ENCODE data around the gene ITPRIPL2. TPM values are rescaled to one million over a fixed set of nuclear protein-coding genes. Genes with fewer than 3 reads are reported as not detected.

The ITPRIPL2 gene
- total RNA-seq, 1 donor from 2014 or later = 33.4 TPM

GRCh38 chr16:19118938-19119431 lies 5.2 kb downstream of the ITPRIPL2 start:
- Histone ChIP-seq H3K27ac (ENCODE audit: low read depth, low read length) (peak overlapping the region; percentile 91), H3K4me3 (ENCODE audit: low read length in 3 of 3) (peak overlapping the region; percentile 8 to 70 (median 55)), H3K4me1 (ENCODE audit: control insufficient read depth in 3 of 3, insufficient read depth in 3 of 3, low read length in 3 of 3) (peaks cover 38 to 55% (median 41%) of the 10 kb centered on the region in 3 donors), H3K9me3 (ENCODE audit: control insufficient read depth in 3 of 3, low read length in 3 of 3) (no peaks in the 10 kb centered on the region), H3K9ac (ENCODE audit: low read depth in 1 of 3, low read length in 3 of 3) (peak overlapping the region; percentile 26 to 52 (median 45)), H3K36me3 (ENCODE audit: control insufficient read depth in 3 of 3, insufficient read depth in 3 of 3, low read length in 3 of 3) (peaks cover 7 to 12% (median 9%) of the 10 kb centered on the region in 3 donors), H3K27me3 (ENCODE audit: control insufficient read depth in 3 of 3, insufficient read depth in 3 of 3, low read length in 3 of 3) (no peaks in the 10 kb centered on the region)

DNA sequence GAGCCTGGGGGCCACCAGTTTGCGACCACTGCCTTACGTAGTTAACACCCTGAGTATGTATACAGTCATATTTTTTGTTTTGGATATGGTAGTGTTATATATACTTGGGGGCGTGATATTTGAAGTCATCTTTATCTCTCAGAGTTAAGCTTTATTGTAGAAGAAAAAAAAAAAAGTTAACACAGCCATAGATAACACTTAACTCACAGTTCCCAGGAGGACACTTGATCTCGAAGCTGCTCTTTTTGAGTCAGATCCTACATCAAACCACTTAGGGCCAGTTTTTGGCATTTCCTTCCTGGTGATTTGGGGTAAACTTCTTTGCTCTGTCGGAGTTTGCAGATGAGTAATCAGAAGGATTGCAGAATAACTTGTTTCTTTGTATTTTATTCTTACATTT lies 5.8 kb downstream of the ITPRIPL2 start:
- Histone ChIP-seq H3K4me3 (ENCODE audit: low read length in 3 of 3) (peak overlapping the region in 1 of 3 donors; percentile 55), H3K4me1 (ENCODE audit: control insufficient read depth in 3 of 3, insufficient read depth in 3 of 3, low read length in 3 of 3) (peaks cover 38 to 53% (median 41%) of the 10 kb centered on the region in 3 donors), H3K27me3 (ENCODE audit: control insufficient read depth in 3 of 3, insufficient read depth in 3 of 3, low read length in 3 of 3) (no peaks in the 10 kb centered on the region), H3K36me3 (ENCODE audit: control insufficient read depth in 3 of 3, insufficient read depth in 3 of 3, low read length in 3 of 3) (peaks cover 7 to 12% (median 9%) of the 10 kb centered on the region in 3 donors), H3K9ac (ENCODE audit: low read depth in 1 of 3, low read length in 3 of 3) (peak overlapping the region in 1 of 3 donors; percentile 52), H3K27ac (ENCODE audit: low read depth, low read length) (peak overlapping the region; percentile 91), H3K9me3 (ENCODE audit: control insufficient read depth in 3 of 3, low read length in 3 of 3) (no peaks in the 10 kb centered on the region)

- H3K27ac ChIP-seq (ENCODE audit: low read depth, low read length) = peak overlapping the region; percentile 47
- no peak overlapping the region for H3K4me3 ChIP-seq (ENCODE audit: low read length in 3 of 3)
- H3K9ac ChIP-seq (ENCODE audit: low read depth in 1 of 3, low read length in 3 of 3) = no peak overlapping the region
- peaks cover 0 to 7% (median 2%) of the 10 kb centered on the region in 3 donors for H3K36me3 ChIP-seq (ENCODE audit: control insufficient read depth in 3 of 3, insufficient read depth in 3 of 3, low read length in 3 of 3)
- peaks cover 9 to 29% (median 14%) of the 10 kb centered on the region in 3 donors for H3K4me1 ChIP-seq (ENCODE audit: control insufficient read depth in 3 of 3, insufficient read depth in 3 of 3, low read length in 3 of 3)
- H3K27me3 ChIP-seq (ENCODE audit: control insufficient read depth in 3 of 3, insufficient read depth in 3 of 3, low read length in 3 of 3) = no peaks in the 10 kb centered on the region
- H3K9me3 ChIP-seq (ENCODE audit: control insufficient read depth in 3 of 3, low read length in 3 of 3) = no peaks in the 10 kb centered on the region
Measured at GRCh38 chr16:19123535-19124178, 9.9 kb downstream of the ITPRIPL2 start.

DNA sequence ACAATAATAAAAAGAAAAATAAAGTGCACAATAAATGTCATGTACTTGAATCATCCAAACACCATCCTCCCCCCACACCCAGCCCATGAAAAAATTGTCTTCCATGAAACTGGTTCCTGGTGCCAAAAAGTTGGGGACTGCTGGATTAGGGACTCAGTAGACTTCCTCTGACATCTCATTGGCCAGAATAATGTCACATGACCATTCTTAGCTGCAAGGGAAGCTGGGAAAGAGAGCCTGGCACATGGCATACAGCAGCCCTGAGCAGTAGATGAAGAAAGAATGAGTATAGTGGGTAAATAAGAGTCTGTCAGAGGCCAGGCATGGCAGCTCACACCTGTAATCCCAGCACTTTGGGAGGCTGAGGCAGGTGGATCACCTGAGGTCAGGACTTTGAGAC lies 12.5 kb downstream of the ITPRIPL2 start:
- Histone ChIP-seq H3K9ac (ENCODE audit: low read depth in 1 of 3, low read length in 3 of 3) (no peak overlapping the region), H3K27ac (ENCODE audit: low read depth, low read length) (no peak overlapping the region), H3K36me3 (ENCODE audit: control insufficient read depth in 3 of 3, insufficient read depth in 3 of 3, low read length in 3 of 3) (peaks cover 0 to 2% (median 2%) of the 10 kb centered on the region in 3 donors), H3K9me3 (ENCODE audit: control insufficient read depth in 3 of 3, low read length in 3 of 3) (no peaks in the 10 kb centered on the region), H3K4me3 (ENCODE audit: low read length in 3 of 3) (no peak overlapping the region), H3K27me3 (ENCODE audit: control insufficient read depth in 3 of 3, insufficient read depth in 3 of 3, low read length in 3 of 3) (no peaks in the 10 kb centered on the region), H3K4me1 (ENCODE audit: control insufficient read depth in 3 of 3, insufficient read depth in 3 of 3, low read length in 3 of 3) (peaks cover 17 to 32% (median 25%) of the 10 kb centered on the region in 3 donors)

DNA sequence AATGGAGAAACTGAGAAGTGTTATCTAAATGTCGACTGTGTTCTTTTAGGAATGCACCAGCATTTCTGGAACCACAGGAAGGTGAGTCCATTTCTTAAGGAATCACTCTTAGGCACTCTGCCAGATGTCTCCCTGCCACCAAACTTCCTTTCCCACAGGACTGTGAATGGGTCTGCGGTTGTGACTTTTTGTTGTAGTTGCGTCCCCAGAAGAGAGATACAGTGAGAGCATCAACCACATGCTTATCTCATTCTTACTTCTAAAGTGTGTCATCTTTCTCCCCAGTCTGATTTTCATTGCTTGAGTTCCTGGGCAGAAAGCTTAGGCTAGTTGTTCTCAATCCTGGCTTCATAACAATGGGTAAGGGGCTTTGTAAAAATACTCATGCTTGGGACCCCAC lies 13.4 kb downstream of the ITPRIPL2 start:
- no peak overlapping the region for H3K9ac ChIP-seq (ENCODE audit: low read depth in 1 of 3, low read length in 3 of 3)
- H3K27ac ChIP-seq (ENCODE audit: low read depth, low read length) = no peak overlapping the region
- H3K27me3 ChIP-seq (ENCODE audit: control insufficient read depth in 3 of 3, insufficient read depth in 3 of 3, low read length in 3 of 3) = no peaks in the 10 kb centered on the region
- no peak overlapping the region for H3K4me3 ChIP-seq (ENCODE audit: low read length in 3 of 3)
- peaks cover 0 to 2% (median 2%) of the 10 kb centered on the region in 3 donors for H3K36me3 ChIP-seq (ENCODE audit: control insufficient read depth in 3 of 3, insufficient read depth in 3 of 3, low read length in 3 of 3)
- no peaks in the 10 kb centered on the region for H3K9me3 ChIP-seq (ENCODE audit: control insufficient read depth in 3 of 3, low read length in 3 of 3)
- peaks cover 21 to 41% (median 34%) of the 10 kb centered on the region in 3 donors for H3K4me1 ChIP-seq (ENCODE audit: control insufficient read depth in 3 of 3, insufficient read depth in 3 of 3, low read length in 3 of 3)

- Histone ChIP-seq H3K27ac (ENCODE audit: low read depth, low read length) (no peak overlapping the region), H3K4me3 (ENCODE audit: low read length in 3 of 3) (no peak overlapping the region), H3K9me3 (ENCODE audit: control insufficient read depth in 3 of 3, low read length in 3 of 3) (no peaks in the 10 kb centered on the region), H3K27me3 (ENCODE audit: control insufficient read depth in 3 of 3, insufficient read depth in 3 of 3, low read length in 3 of 3) (no peaks in the 10 kb centered on the region), H3K9ac (ENCODE audit: low read depth in 1 of 3, low read length in 3 of 3) (no peak overlapping the region), H3K36me3 (ENCODE audit: control insufficient read depth in 3 of 3, insufficient read depth in 3 of 3, low read length in 3 of 3) (peaks cover 0 to 2% (median 0%) of the 10 kb centered on the region in 3 donors), H3K4me1 (ENCODE audit: control insufficient read depth in 3 of 3, insufficient read depth in 3 of 3, low read length in 3 of 3) (peaks cover 21 to 42% (median 36%) of the 10 kb centered on the region in 3 donors)
Measured at GRCh38 chr16:19127674-19128131, 13.9 kb downstream of the ITPRIPL2 start.

- Histone ChIP-seq H3K9me3 (ENCODE audit: control insufficient read depth in 3 of 3, low read length in 3 of 3) (no peaks in the 10 kb centered on the region), H3K4me3 (ENCODE audit: low read length in 3 of 3) (no peak overlapping the region), H3K4me1 (ENCODE audit: control insufficient read depth in 3 of 3, insufficient read depth in 3 of 3, low read length in 3 of 3) (peaks cover 21 to 42% (median 35%) of the 10 kb centered on the region in 3 donors), H3K36me3 (ENCODE audit: control insufficient read depth in 3 of 3, insufficient read depth in 3 of 3, low read length in 3 of 3) (peaks cover 0 to 2% (median 0%) of the 10 kb centered on the region in 3 donors), H3K27me3 (ENCODE audit: control insufficient read depth in 3 of 3, insufficient read depth in 3 of 3, low read length in 3 of 3) (no peaks in the 10 kb centered on the region), H3K9ac (ENCODE audit: low read depth in 1 of 3, low read length in 3 of 3) (no peak overlapping the region), H3K27ac (ENCODE audit: low read depth, low read length) (no peak overlapping the region)
Measured at GRCh38 chr16:19128454-19129200, 14.9 kb downstream of the ITPRIPL2 start.

GRCh38 chr16:19130385-19130784 lies 16.6 kb downstream of the ITPRIPL2 start:
- peaks cover 19 to 37% (median 31%) of the 10 kb centered on the region in 3 donors for H3K4me1 ChIP-seq (ENCODE audit: control insufficient read depth in 3 of 3, insufficient read depth in 3 of 3, low read length in 3 of 3)

DNA sequence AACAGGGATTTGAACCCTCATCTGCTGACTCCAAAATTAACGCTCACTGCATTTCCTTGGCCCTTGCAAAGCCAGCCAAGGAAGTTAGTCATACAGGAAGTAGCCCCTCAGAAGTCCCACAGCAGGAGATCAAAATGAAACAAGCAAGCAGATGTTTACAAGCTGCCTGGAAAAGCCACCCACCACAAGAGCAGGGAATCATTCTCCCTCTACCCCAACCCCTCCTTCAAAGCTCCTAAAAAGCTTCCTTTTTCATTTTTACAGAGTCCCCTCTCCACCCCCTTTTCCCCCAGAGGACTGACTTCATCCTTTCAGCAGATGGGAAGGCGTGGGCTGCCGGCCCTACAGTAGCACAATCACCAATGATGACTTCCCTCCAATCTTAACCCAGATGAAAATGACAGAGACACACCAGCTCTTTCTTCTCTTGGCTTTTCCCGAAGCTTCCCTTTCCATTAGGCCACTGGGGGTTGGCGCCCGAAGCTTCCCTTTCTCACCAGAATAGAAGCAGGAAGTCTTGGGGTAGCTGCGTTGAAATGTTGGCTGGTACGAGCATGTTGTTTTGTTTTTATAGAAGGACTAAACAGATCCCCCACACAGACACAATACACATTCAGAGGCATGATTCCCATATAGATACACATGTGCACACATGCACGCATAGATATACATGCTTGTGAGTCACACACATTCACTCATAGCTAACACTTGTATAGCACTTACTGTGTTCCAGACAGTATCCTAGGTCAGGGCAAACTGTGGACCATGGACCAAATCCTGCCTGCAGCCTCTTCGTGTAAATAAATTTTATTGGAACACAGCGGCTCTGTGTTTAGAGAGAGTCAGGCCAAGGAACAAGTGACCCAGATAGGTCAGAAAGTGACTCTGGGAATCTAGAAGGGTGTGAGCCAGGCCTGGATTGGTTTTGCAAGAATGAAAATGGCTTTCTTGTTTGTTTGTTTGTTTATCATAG lies 17.4 kb downstream of the ITPRIPL2 start:
- Histone ChIP-seq H3K9ac (ENCODE audit: low read depth in 1 of 3, low read length in 3 of 3) (peak overlapping the region; percentile 12 to 28 (median 16)), H3K4me3 (ENCODE audit: low read length in 3 of 3) (peak overlapping the region in 2 of 3 donors; percentile 22 to 46), H3K36me3 (ENCODE audit: control insufficient read depth in 3 of 3, insufficient read depth in 3 of 3, low read length in 3 of 3) (peaks cover 0 to 2% (median 0%) of the 10 kb centered on the region in 3 donors), H3K4me1 (ENCODE audit: control insufficient read depth in 3 of 3, insufficient read depth in 3 of 3, low read length in 3 of 3) (peaks cover 26 to 41% (median 35%) of the 10 kb centered on the region in 3 donors), H3K27ac (ENCODE audit: low read depth, low read length) (peak overlapping the region; percentile 83), H3K27me3 (ENCODE audit: control insufficient read depth in 3 of 3, insufficient read depth in 3 of 3, low read length in 3 of 3) (no peaks in the 10 kb centered on the region), H3K9me3 (ENCODE audit: control insufficient read depth in 3 of 3, low read length in 3 of 3) (no peaks in the 10 kb centered on the region)

More at GRCh38 chr16:19130385-19130784, 16.6 kb downstream of the ITPRIPL2 start:
- Histone ChIP-seq H3K9ac (ENCODE audit: low read depth in 1 of 3, low read length in 3 of 3) (peak overlapping the region in 2 of 3 donors; percentile 16 to 28), H3K27ac (ENCODE audit: low read depth, low read length) (peak overlapping the region; percentile 83), H3K9me3 (ENCODE audit: control insufficient read depth in 3 of 3, low read length in 3 of 3) (no peaks in the 10 kb centered on the region), H3K27me3 (ENCODE audit: control insufficient read depth in 3 of 3, insufficient read depth in 3 of 3, low read length in 3 of 3) (no peaks in the 10 kb centered on the region), H3K4me3 (ENCODE audit: low read length in 3 of 3) (no peak overlapping the region), H3K36me3 (ENCODE audit: control insufficient read depth in 3 of 3, insufficient read depth in 3 of 3, low read length in 3 of 3) (peaks cover 0 to 2% (median 0%) of the 10 kb centered on the region in 3 donors)

All from skeletal muscle tissue (tissue), 4 donors.